ENCODE results near the gene KCNJ8.

Gene KCNJ8

GRCh38 chr12:21780786-21781185 is 6.3 kb upstream of the KCNJ8 start:
- H3K4me3 ChIP-seq (ENCODE audit: insufficient read length, low read depth) = no peak overlapping the region
- TF ChIP-seq YY1 (IDR thresholded peaks at IDR 0.05; ENCODE audit: insufficient read depth, insufficient read length) = no peak
- no peak for TF ChIP-seq ZNF274 (IDR thresholded peaks at IDR 0.05; ENCODE audit: low read depth, low read length)
- TF ChIP-seq SUZ12 (IDR thresholded peaks at IDR 0.05; ENCODE audit: extremely low read depth, insufficient read depth, insufficient read length) = no peak
- H3K27me3 ChIP-seq (ENCODE audit: insufficient read depth, insufficient read length) = no peaks in the 10 kb centered on the region
- H3K36me3 ChIP-seq (ENCODE audit: insufficient read depth, insufficient read length, low read length) = no peaks in the 10 kb centered on the region
- no peaks in the 10 kb centered on the region for H3K9me3 ChIP-seq (ENCODE audit: insufficient read depth, low read length)
- DNase-seq (ENCODE audit: low read depth, low spot score) = no peak
- H3K4me1 ChIP-seq (ENCODE audit: insufficient read depth, insufficient read length) = no peaks in the 10 kb centered on the region
- no peak overlapping the region for H3K9ac ChIP-seq (ENCODE audit: insufficient read length, low read depth)

- DNase-seq (ENCODE audit: low read depth, low spot score) = no peak
- Histone ChIP-seq H3K27me3 (ENCODE audit: insufficient read depth, insufficient read length) (no peaks in the 10 kb centered on the region), H3K4me3 (ENCODE audit: insufficient read length, low read depth) (no peak overlapping the region), H3K36me3 (ENCODE audit: insufficient read depth, insufficient read length, low read length) (peaks cover 5% of the 10 kb centered on the region), H3K9ac (ENCODE audit: insufficient read length, low read depth) (no peak overlapping the region), H3K4me1 (ENCODE audit: insufficient read depth, insufficient read length) (no peaks in the 10 kb centered on the region), H3K9me3 (ENCODE audit: insufficient read depth, low read length) (no peaks in the 10 kb centered on the region)
- TF ChIP-seq ZNF274 (IDR thresholded peaks at IDR 0.05; ENCODE audit: low read depth, low read length) (no peak), YY1 (IDR thresholded peaks at IDR 0.05; ENCODE audit: insufficient read depth, insufficient read length) (no peak), SUZ12 (IDR thresholded peaks at IDR 0.05; ENCODE audit: extremely low read depth, insufficient read depth, insufficient read length) (no peak)
These were observed 1.7 kb upstream of the KCNJ8 start for GRCh38 chr12:21776175-21776574.

DNA sequence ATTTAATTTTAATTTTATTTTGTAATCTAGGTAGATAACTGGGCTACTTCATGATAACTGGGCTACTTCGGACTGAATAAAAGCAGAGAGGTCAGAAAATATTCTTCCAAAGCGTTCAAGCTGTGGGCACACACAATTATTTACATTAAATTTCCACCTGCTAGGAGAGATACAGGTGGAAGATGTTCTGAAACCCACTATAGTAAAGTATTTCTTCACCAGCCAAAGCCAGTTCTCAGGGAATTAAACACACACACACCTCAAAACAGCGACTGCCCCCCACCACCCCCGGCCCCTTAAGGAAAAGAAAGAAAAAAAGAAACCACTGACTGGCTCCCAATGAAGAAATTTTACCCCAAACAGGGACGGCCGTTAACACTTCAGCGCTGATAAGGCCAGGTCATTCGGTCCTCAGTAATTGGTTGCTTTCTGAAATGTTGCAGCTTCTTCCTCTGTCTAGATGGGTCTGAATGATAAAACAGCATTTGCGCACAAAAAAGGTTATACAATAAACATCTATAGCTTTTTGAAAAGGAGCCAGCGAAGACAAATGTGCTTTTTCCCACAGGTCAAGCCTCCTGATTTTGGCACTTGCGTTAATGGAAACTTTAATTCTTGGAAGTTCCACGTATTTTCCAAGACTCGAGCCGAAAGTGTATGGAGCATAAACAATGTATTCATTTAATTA is 771 bp upstream of the KCNJ8 start:
- H3K4me3 ChIP-seq (ENCODE audit: insufficient read length, low read depth) = peak overlapping the region; percentile 20

GRCh38 chr12:21773806-21774205 is 700 bp downstream of the KCNJ8 start:
- Histone ChIP-seq H3K4me1 (ENCODE audit: insufficient read depth, insufficient read length) (no peaks in the 10 kb centered on the region), H3K27me3 (ENCODE audit: insufficient read depth, insufficient read length) (no peaks in the 10 kb centered on the region), H3K9me3 (ENCODE audit: insufficient read depth, low read length) (no peaks in the 10 kb centered on the region), H3K9ac (ENCODE audit: insufficient read length, low read depth) (no peak overlapping the region), H3K36me3 (ENCODE audit: insufficient read depth, insufficient read length, low read length) (peaks cover 5% of the 10 kb centered on the region), H3K4me3 (ENCODE audit: insufficient read length, low read depth) (no peak overlapping the region)
- TF ChIP-seq ZNF274 (IDR thresholded peaks at IDR 0.05; ENCODE audit: low read depth, low read length) (no peak), SUZ12 (IDR thresholded peaks at IDR 0.05; ENCODE audit: extremely low read depth, insufficient read depth, insufficient read length) (no peak), YY1 (IDR thresholded peaks at IDR 0.05; ENCODE audit: insufficient read depth, insufficient read length) (no peak)
- no peak for DNase-seq (ENCODE audit: low read depth, low spot score)

More for the DNA sequence above, 771 bp upstream of the KCNJ8 start:
- TF ChIP-seq ZNF274 (IDR thresholded peaks at IDR 0.05; ENCODE audit: low read depth, low read length) (no peak), YY1 (IDR thresholded peaks at IDR 0.05; ENCODE audit: insufficient read depth, insufficient read length) (no peak), SUZ12 (IDR thresholded peaks at IDR 0.05; ENCODE audit: extremely low read depth, insufficient read depth, insufficient read length) (no peak)
- Histone ChIP-seq H3K27me3 (ENCODE audit: insufficient read depth, insufficient read length) (no peaks in the 10 kb centered on the region), H3K4me1 (ENCODE audit: insufficient read depth, insufficient read length) (no peaks in the 10 kb centered on the region), H3K9ac (ENCODE audit: insufficient read length, low read depth) (peak overlapping the region; percentile 37), H3K36me3 (ENCODE audit: insufficient read depth, insufficient read length, low read length) (peaks cover 5% of the 10 kb centered on the region), H3K9me3 (ENCODE audit: insufficient read depth, low read length) (no peaks in the 10 kb centered on the region)
- no peak for DNase-seq (ENCODE audit: low read depth, low spot score)

GRCh38 chr12:21773263-21773741 is 1.2 kb downstream of the KCNJ8 start:
- H3K9ac ChIP-seq (ENCODE audit: insufficient read length, low read depth) = no peak overlapping the region
- TF ChIP-seq ZNF274 (IDR thresholded peaks at IDR 0.05; ENCODE audit: low read depth, low read length) (no peak), SUZ12 (IDR thresholded peaks at IDR 0.05; ENCODE audit: extremely low read depth, insufficient read depth, insufficient read length) (no peak), YY1 (IDR thresholded peaks at IDR 0.05; ENCODE audit: insufficient read depth, insufficient read length) (no peak)
- H3K27me3 ChIP-seq (ENCODE audit: insufficient read depth, insufficient read length) = no peaks in the 10 kb centered on the region
- DNase-seq (ENCODE audit: low read depth, low spot score) = peak; percentile 89
- peaks cover 5% of the 10 kb centered on the region for H3K36me3 ChIP-seq (ENCODE audit: insufficient read depth, insufficient read length, low read length)
- no peaks in the 10 kb centered on the region for H3K4me1 ChIP-seq (ENCODE audit: insufficient read depth, insufficient read length)
- H3K9me3 ChIP-seq (ENCODE audit: insufficient read depth, low read length) = no peaks in the 10 kb centered on the region
- no peak overlapping the region for H3K4me3 ChIP-seq (ENCODE audit: insufficient read length, low read depth)

DNA sequence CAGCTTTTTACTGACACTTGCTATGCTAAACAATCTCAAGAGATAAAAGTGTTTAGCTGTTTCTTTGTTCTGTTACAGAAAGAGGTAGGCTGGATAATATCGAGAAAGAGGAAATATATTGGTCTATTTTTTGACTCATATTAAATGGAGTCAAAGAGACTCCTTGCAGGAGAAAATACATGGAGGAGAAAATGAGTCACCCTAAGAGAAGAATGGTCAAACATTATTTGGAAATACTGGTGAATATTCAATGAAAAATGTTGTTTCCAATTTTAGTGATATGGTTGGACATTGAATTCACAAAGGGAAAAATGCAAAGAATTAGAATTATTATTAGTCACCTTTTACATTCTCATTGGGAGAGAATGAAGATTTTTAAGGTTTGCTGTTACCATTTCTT is 3.2 kb downstream of the KCNJ8 start:
- no peak for TF ChIP-seq YY1 (IDR thresholded peaks at IDR 0.05; ENCODE audit: insufficient read depth, insufficient read length)
- no peak for TF ChIP-seq SUZ12 (IDR thresholded peaks at IDR 0.05; ENCODE audit: extremely low read depth, insufficient read depth, insufficient read length)
- TF ChIP-seq ZNF274 (IDR thresholded peaks at IDR 0.05; ENCODE audit: low read depth, low read length) = no peak
- H3K27me3 ChIP-seq (ENCODE audit: insufficient read depth, insufficient read length) = no peaks in the 10 kb centered on the region
- peaks cover 6% of the 10 kb centered on the region for H3K36me3 ChIP-seq (ENCODE audit: insufficient read depth, insufficient read length, low read length)
- no peak overlapping the region for H3K9ac ChIP-seq (ENCODE audit: insufficient read length, low read depth)
- H3K9me3 ChIP-seq (ENCODE audit: insufficient read depth, low read length) = no peaks in the 10 kb centered on the region
- DNase-seq (ENCODE audit: low read depth, low spot score) = no peak
- H3K4me1 ChIP-seq (ENCODE audit: insufficient read depth, insufficient read length) = no peaks in the 10 kb centered on the region
- no peak overlapping the region for H3K4me3 ChIP-seq (ENCODE audit: insufficient read length, low read depth)

GRCh38 chr12:21769307-21769706 is 5.2 kb downstream of the KCNJ8 start:
- TF ChIP-seq YY1 (IDR thresholded peaks at IDR 0.05; ENCODE audit: insufficient read depth, insufficient read length) (no peak), ZNF274 (IDR thresholded peaks at IDR 0.05; ENCODE audit: low read depth, low read length) (no peak), SUZ12 (IDR thresholded peaks at IDR 0.05; ENCODE audit: extremely low read depth, insufficient read depth, insufficient read length) (no peak)

More at GRCh38 chr12:21769307-21769706, 5.2 kb downstream of the KCNJ8 start:
- H3K9me3 ChIP-seq (ENCODE audit: insufficient read depth, low read length) = no peaks in the 10 kb centered on the region
- DNase-seq (ENCODE audit: low read depth, low spot score) = no peak
- H3K4me3 ChIP-seq (ENCODE audit: insufficient read length, low read depth) = no peak overlapping the region
- H3K27me3 ChIP-seq (ENCODE audit: insufficient read depth, insufficient read length) = no peaks in the 10 kb centered on the region
- peaks cover 21% of the 10 kb centered on the region for H3K36me3 ChIP-seq (ENCODE audit: insufficient read depth, insufficient read length, low read length)
- H3K9ac ChIP-seq (ENCODE audit: insufficient read length, low read depth) = no peak overlapping the region
- H3K4me1 ChIP-seq (ENCODE audit: insufficient read depth, insufficient read length) = no peaks in the 10 kb centered on the region

Measured in NT2/D1 (cell line).